SU-DHL-6 (cell line): ENCODE results near the gene COL12A1.

Experiments used
- EZH2phosphoT487 ChIP-seq: fragments of 200-600 bp; sonication (generic), shearing (Covaris generic); conservative IDR thresholded peaks from 2 replicates; pipeline ENCODE4 v1.6.1; 2018; ENCODE audit warnings: mild to moderate bottlenecking, antibody characterized with exemption, low read length, moderate library complexity, mixed read lengths
- TF ChIP-seq, protein P1 (sequence below): fragments of 200-600 bp; sonication (generic); IDR thresholded peaks from one replicate; pipeline ENCODE4 v1.5.1; 2017; ENCODE audit warnings: antibody characterized with exemption, mild to moderate bottlenecking, low read length, moderate library complexity; ENCODE audit not compliant: insufficient read depth, poor library complexity, severe bottlenecking

DNA sequence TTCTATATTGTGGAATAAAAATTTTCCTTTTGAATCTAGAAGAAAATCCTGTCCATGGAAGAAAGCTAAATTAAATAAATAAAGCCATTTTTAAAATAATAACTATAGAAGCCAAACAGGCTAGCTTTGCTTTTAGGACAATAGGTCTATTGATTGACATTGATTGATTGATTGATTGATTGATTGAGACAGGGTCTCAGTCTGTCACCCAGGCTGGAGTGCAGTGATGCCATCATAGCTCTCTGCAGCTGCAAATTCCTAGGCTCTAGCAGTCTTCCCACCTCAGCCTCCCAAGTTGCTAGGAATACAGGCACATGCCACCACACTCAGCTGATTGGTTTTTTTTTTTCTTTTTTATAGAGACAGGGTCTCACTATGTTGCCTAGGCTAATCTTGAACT is 97.9 kb downstream of the COL12A1 start:
- TF ChIP-seq, protein P1, sequence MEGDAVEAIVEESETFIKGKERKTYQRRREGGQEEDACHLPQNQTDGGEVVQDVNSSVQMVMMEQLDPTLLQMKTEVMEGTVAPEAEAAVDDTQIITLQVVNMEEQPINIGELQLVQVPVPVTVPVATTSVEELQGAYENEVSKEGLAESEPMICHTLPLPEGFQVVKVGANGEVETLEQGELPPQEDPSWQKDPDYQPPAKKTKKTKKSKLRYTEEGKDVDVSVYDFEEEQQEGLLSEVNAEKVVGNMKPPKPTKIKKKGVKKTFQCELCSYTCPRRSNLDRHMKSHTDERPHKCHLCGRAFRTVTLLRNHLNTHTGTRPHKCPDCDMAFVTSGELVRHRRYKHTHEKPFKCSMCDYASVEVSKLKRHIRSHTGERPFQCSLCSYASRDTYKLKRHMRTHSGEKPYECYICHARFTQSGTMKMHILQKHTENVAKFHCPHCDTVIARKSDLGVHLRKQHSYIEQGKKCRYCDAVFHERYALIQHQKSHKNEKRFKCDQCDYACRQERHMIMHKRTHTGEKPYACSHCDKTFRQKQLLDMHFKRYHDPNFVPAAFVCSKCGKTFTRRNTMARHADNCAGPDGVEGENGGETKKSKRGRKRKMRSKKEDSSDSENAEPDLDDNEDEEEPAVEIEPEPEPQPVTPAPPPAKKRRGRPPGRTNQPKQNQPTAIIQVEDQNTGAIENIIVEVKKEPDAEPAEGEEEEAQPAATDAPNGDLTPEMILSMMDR, result no peak
- no peak for TF ChIP-seq EZH2phosphoT487
